Nephron (organoid): Measurements from ENCODE around the gene DPYSL4.

Experiments used
- H3K27ac Mint-ChIP-seq, 3 experiments: 2 replicates each; pipeline ENCODE4 v1.8.0; 2020; ENCODE audit warnings: mixed read lengths in 3 of 3, mild to moderate bottlenecking in 2 of 3, moderate library complexity in 1 of 3
- H3K27me3 Mint-ChIP-seq: 2 replicates; pipeline ENCODE4 v1.8.0; 2021; ENCODE audit warnings: low read depth, mild to moderate bottlenecking, moderate library complexity, mixed read lengths
- H3K36me3 Mint-ChIP-seq: 2 replicates; pipeline ENCODE4 v1.8.0; 2020; ENCODE audit warnings: low read depth, mixed read lengths
- H3K4me1 Mint-ChIP-seq: 2 replicates; pipeline ENCODE4 v1.8.0; 2020; ENCODE audit warnings: mixed read lengths
- H3K4me3 Mint-ChIP-seq, 3 experiments: 2 replicates each; pipeline ENCODE4 v1.8.0; 2020; ENCODE audit warnings: mild to moderate bottlenecking in 3 of 3, mixed read lengths in 3 of 3, moderate library complexity in 2 of 3
- H3K9me3 Mint-ChIP-seq: 2 replicates; pipeline ENCODE4 v1.8.0; 2020; ENCODE audit warnings: mixed read lengths
- TF ChIP-seq, protein P1 (sequence below), 3 experiments: fragments of 200-600 bp; sonication (generic); IDR thresholded peaks; one replicate each; pipeline ENCODE4 v1.5.0; 2021; ENCODE audit warnings: antibody characterized with exemption in 3 of 3; ENCODE audit not compliant: unreplicated experiment in 3 of 3

DPYSL4 gene

DNA sequence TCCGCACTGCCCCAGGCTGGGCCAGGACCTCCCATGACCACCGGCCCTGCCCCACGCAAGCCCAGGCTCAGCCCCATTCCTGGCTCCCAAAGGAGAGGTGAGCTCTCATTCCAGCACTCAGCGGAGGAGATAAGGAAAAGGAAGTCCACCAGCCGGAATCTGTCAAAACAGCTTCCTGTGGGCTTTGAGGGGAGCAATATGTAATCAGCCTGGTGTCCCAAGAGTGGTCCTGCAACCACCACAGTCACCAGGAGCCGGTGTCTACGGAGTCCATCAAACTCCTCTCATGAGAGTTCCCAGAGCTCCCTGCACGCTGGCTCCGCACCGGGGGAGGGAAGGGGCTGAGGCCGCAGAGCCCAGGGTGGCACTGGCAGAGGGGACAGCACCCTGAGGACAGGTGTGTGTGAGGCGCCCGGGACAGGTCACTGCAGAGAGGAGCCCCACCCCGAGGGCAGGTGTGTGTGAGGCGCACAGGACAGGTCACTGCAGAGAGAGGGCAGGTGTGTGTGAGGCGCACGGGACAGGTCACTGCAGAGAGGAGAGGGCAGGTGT, 63.2 kb downstream of the DPYSL4 start:
- Mint-ChIP-seq H3K4me1 (peaks cover 19% of the 10 kb centered on the region), H3K27ac (no peak overlapping the region), H3K4me3 (no peak overlapping the region), H3K9me3 (no peaks in the 10 kb centered on the region), H3K27me3 (peaks cover 5% of the 10 kb centered on the region), H3K36me3 (no peaks in the 10 kb centered on the region)
- TF ChIP-seq, protein P1, sequence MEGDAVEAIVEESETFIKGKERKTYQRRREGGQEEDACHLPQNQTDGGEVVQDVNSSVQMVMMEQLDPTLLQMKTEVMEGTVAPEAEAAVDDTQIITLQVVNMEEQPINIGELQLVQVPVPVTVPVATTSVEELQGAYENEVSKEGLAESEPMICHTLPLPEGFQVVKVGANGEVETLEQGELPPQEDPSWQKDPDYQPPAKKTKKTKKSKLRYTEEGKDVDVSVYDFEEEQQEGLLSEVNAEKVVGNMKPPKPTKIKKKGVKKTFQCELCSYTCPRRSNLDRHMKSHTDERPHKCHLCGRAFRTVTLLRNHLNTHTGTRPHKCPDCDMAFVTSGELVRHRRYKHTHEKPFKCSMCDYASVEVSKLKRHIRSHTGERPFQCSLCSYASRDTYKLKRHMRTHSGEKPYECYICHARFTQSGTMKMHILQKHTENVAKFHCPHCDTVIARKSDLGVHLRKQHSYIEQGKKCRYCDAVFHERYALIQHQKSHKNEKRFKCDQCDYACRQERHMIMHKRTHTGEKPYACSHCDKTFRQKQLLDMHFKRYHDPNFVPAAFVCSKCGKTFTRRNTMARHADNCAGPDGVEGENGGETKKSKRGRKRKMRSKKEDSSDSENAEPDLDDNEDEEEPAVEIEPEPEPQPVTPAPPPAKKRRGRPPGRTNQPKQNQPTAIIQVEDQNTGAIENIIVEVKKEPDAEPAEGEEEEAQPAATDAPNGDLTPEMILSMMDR (IDR thresholded peaks at IDR 0.05; ENCODE audit: unreplicated experiment in 3 of 3), result no peak

DNA sequence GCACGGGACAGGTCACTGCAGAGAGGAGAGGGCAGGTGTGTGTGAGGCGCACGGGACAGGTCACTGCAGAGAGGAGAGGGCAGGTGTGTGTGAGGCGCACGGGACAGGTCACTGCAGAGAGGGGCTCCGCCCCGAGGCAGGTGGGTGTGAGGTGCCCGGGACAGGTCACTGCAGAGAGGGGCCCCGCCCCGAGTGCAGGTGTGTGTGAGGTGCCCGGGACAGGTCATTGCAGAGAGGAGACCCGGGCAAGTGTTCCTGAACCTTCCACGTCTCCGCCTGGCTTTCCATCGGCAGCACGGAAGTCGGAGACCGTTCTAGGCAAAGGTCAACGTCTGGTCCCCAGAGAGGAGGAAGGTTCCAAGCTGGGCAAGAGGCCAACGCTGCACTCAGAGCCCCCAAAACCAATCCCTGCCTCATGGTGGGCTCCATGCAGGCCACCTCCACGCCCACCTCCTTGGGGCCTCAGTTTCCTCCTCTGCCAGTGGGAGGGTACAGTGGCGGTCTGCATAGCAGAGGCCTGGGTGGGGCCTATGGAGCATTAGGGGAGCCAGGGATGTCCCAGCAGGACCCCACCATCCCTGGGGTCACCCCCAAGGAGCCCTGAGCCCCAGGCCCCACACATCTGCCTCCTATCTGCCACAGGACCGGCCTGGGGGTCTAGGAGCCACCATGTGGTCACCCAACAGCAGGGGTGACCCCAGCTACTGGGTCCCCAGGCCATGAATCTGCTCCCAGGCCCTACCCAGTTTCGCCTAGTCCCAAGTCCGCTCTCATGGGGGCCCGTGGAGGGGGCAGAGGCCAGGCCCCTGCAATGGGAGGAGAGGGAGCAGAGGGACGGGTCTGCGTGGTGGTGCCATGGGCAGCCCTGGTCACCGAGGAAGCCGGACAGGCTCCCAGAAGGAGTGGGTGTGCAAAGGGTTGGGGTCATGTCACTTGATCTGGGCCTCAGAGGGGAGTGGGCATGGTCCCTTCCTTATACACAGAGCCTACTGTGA, 64.0 kb downstream of the DPYSL4 start:
- Mint-ChIP-seq H3K27me3 (peaks cover 5% of the 10 kb centered on the region), H3K4me1 (peaks cover 14% of the 10 kb centered on the region), H3K9me3 (no peaks in the 10 kb centered on the region), H3K4me3 (no peak overlapping the region), H3K36me3 (no peaks in the 10 kb centered on the region), H3K27ac (no peak overlapping the region)
- TF ChIP-seq, protein P1 (IDR thresholded peaks at IDR 0.05; ENCODE audit: unreplicated experiment in 3 of 3), result no peak

GRCh38 chr10:132251928-132252327, 65.2 kb downstream of the DPYSL4 start:
- Mint-ChIP-seq H3K36me3 (no peaks in the 10 kb centered on the region), H3K27me3 (peaks cover 5% of the 10 kb centered on the region), H3K27ac (no peak overlapping the region), H3K4me3 (no peak overlapping the region), H3K9me3 (no peaks in the 10 kb centered on the region), H3K4me1 (peaks cover 9% of the 10 kb centered on the region)
- TF ChIP-seq, protein P1 (IDR thresholded peaks at IDR 0.05; ENCODE audit: unreplicated experiment in 3 of 3), result no peak

DNA sequence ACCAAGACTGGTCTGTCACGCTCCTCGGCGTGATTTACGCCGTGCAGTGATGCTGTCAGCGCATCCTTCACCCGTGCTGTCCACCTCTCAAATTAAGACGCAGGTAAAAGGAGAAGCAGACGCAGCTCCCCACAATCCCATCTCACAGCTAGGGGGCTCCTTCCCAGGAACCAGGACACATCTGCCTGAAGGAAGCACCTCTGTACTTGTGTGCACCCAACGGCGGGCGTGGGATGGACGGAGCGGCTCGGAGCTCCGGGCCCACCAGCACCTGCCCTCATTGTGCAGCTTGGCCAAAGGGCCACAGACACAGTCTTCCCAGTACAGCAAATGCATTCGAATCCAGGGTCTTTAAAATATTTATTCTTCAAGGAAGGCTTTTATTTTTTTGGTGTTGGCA, 65.7 kb downstream of the DPYSL4 start:
- H3K4me1 Mint-ChIP-seq, result peaks cover 5% of the 10 kb centered on the region
- H3K4me3 Mint-ChIP-seq, result no peak overlapping the region
- peaks cover 5% of the 10 kb centered on the region for H3K27me3 Mint-ChIP-seq
- TF ChIP-seq, protein P1 (IDR thresholded peaks at IDR 0.05; ENCODE audit: unreplicated experiment in 3 of 3), result no peak
- H3K27ac Mint-ChIP-seq, result no peak overlapping the region
- no peaks in the 10 kb centered on the region for H3K36me3 Mint-ChIP-seq
- no peaks in the 10 kb centered on the region for H3K9me3 Mint-ChIP-seq

DNA sequence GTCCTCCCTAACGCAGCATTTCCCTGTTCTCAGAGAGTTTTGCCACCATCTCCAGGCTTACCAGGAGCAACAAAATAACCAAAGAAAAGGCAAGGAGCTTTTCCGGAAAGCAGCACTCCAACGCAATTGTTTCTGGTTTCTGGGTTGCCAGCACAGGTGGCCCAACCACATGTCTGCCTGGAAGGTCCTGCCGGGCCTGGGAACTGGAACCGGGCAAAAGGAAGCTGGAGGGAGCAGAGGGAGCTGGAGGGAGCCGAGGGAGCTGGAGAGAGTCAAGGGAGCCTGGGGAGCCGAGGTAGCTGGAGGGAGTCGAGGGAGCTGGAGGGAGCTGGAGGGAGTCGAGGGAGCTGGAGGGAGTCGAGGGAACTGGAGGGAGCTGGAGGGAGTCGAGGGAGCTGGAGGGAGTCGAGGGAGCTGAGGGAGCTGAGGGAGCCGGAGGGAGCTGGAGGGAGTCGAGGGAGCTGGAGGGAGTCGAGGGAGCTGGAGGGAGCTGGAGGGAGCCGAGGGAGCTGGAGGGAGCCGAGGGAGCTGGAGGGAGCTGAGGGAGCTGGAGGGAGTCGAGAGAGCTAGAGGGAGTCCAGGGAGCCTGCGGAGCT, 66.4 kb downstream of the DPYSL4 start:
- H3K36me3 Mint-ChIP-seq, result no peaks in the 10 kb centered on the region
- H3K4me3 Mint-ChIP-seq, result no peak overlapping the region
- H3K27ac Mint-ChIP-seq, result no peak overlapping the region
- peaks cover 5% of the 10 kb centered on the region for H3K27me3 Mint-ChIP-seq
- TF ChIP-seq, protein P1 (IDR thresholded peaks at IDR 0.05; ENCODE audit: unreplicated experiment in 3 of 3), result no peak
- peaks cover 5% of the 10 kb centered on the region for H3K4me1 Mint-ChIP-seq
- no peaks in the 10 kb centered on the region for H3K9me3 Mint-ChIP-seq
